Measurements from ENCODE around the gene AUTS2.

DNA sequence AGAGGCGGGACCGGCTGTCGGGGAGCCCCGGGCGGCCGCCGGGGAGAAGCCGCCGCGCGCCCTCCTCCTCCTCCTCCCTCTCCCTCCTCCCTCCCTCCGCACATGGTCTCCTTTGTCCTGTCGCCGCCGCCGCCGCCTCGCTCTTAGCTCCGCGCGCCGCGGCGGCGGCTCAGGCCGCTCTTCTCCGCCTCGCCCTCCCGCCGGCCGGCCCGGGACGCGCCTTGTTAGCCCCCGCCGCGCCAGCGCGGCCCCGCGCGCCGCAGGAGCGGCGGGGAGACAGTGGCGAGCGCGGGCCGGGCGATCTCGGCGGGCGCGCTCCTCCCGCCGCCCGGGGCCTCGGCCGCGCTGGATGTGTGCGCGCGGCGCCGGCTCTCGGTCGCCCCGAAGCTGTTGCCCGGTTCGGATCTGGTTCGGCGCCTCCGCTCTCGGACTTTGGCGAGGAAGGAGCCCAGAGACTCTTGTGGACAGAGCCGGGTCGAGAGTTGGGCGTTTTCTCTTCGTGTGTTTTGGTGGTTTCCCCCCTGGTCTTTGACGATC is 1096.2 kb downstream of the AUTS2 start:
- TF ChIP-seq ZNF671 (CRISPR knock-in tag; IDR thresholded peaks at IDR 0.05) (no peak), ETV6 (CRISPR knock-in tag; IDR thresholded peaks at IDR 0.05) (no peak), PRRX2 (CRISPR knock-in tag; IDR thresholded peaks at IDR 0.05) (no peak), IRF2 (CRISPR knock-in tag; IDR thresholded peaks at IDR 0.05; ENCODE audit: borderline replicate concordance, low read depth) (no peak), KAT7 (CRISPR knock-in tag; IDR thresholded peaks at IDR 0.05; ENCODE audit: borderline replicate concordance) (no peak), SOX15 (CRISPR knock-in tag; IDR thresholded peaks at IDR 0.05) (no peak), CBFB (CRISPR knock-in tag; IDR thresholded peaks at IDR 0.05; ENCODE audit: low read depth) (no peak), ZNF281 (CRISPR knock-in tag; IDR thresholded peaks at IDR 0.05) (no peak)
- TF ChIP-seq, protein P1, sequence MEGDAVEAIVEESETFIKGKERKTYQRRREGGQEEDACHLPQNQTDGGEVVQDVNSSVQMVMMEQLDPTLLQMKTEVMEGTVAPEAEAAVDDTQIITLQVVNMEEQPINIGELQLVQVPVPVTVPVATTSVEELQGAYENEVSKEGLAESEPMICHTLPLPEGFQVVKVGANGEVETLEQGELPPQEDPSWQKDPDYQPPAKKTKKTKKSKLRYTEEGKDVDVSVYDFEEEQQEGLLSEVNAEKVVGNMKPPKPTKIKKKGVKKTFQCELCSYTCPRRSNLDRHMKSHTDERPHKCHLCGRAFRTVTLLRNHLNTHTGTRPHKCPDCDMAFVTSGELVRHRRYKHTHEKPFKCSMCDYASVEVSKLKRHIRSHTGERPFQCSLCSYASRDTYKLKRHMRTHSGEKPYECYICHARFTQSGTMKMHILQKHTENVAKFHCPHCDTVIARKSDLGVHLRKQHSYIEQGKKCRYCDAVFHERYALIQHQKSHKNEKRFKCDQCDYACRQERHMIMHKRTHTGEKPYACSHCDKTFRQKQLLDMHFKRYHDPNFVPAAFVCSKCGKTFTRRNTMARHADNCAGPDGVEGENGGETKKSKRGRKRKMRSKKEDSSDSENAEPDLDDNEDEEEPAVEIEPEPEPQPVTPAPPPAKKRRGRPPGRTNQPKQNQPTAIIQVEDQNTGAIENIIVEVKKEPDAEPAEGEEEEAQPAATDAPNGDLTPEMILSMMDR (IDR thresholded peaks at IDR 0.05): no peak
- TF ChIP-seq, protein P2, sequence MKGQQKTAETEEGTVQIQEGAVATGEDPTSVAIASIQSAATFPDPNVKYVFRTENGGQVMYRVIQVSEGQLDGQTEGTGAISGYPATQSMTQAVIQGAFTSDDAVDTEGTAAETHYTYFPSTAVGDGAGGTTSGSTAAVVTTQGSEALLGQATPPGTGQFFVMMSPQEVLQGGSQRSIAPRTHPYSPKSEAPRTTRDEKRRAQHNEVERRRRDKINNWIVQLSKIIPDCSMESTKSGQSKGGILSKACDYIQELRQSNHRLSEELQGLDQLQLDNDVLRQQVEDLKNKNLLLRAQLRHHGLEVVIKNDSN (CRISPR knock-in tag; IDR thresholded peaks at IDR 0.05): no peak
- TF ChIP-seq, protein P3, sequence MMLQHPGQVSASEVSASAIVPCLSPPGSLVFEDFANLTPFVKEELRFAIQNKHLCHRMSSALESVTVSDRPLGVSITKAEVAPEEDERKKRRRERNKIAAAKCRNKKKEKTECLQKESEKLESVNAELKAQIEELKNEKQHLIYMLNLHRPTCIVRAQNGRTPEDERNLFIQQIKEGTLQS (CRISPR knock-in tag; conservative IDR thresholded peaks at IDR 0.05): no peak
